IMR-90 (cell line): Measurements from ENCODE around the gene TMF1. TPM values are rescaled to one million over a fixed set of nuclear protein-coding genes. Genes with fewer than 3 reads are reported as not detected.

Experiments used
- ATAC-seq: fragments of 200-7000 bp; cut with Tn5 transposase; 2 replicates; pipeline ENCODE4 v1.9.1; 2020; ENCODE audit warnings: low read depth, mild to moderate bottlenecking, moderate library complexity
- BruUV-seq: library from RNA; stranded (reverse); fragments of 400-500 nt; replicated peaks from 2 replicates; lab custom pipeline; 2021; lab: Mats Ljungman, UMichigan
- CTCF ChIA-PET: fragments of 300-600 bp; formaldehyde crosslinking; extraction: SDS; loops from one replicate; lab custom pipeline; 2021; ENCODE audit warnings: antibody characterized with exemption; lab: Yijun Ruan, JAX
- POLR2A ChIA-PET: fragments of 300-600 bp; sonication (Branson Sonifier 250); formaldehyde crosslinking; loops from one replicate; lab custom pipeline; 2022; ENCODE audit warnings: antibody characterized with exemption; ENCODE audit not compliant: unreplicated experiment; lab: Charles Lee
- DNase-seq: peaks from one replicate; pipeline ENCODE4 v3.0.0; 2013
- H2AFZ ChIP-seq: replicated peaks from 2 replicates; pipeline ENCODE3; 2013; ENCODE audit warnings: low read length, mild to moderate bottlenecking; ENCODE audit not compliant: poor library complexity
- H2AK5ac ChIP-seq: 2 replicates; pipeline ENCODE4 v1.6.1; 2013; ENCODE audit warnings: low read depth, low read length, inconsistent platforms
- H2AK9ac ChIP-seq: replicated peaks from 2 replicates; pipeline ENCODE3; 2013; ENCODE audit warnings: mild to moderate bottlenecking, low read depth, low read length, moderate library complexity; ENCODE audit not compliant: poor library complexity
- H2BK120ac ChIP-seq: 2 replicates; pipeline ENCODE4 v1.6.1; 2013; ENCODE audit warnings: low read depth, low read length, inconsistent platforms
- H2BK15ac ChIP-seq: 3 replicates; pipeline ENCODE4 v1.6.1; 2013; ENCODE audit warnings: low read depth, low read length, inconsistent platforms
- H2BK20ac ChIP-seq: 2 replicates; pipeline ENCODE4 v1.6.1; 2013; ENCODE audit warnings: low read depth, mild to moderate bottlenecking, inconsistent platforms, low read length, moderate library complexity
- H2BK5ac ChIP-seq: 2 replicates; pipeline ENCODE4 v1.6.1; 2013; ENCODE audit warnings: mild to moderate bottlenecking, low read depth, low read length, inconsistent platforms; ENCODE audit not compliant: poor library complexity, severe bottlenecking
- H3K14ac ChIP-seq: replicated peaks from 2 replicates; pipeline ENCODE4 v1.6.1; 2013; ENCODE audit warnings: low read depth, low read length, inconsistent platforms
- H3K18ac ChIP-seq: 2 replicates; pipeline ENCODE4 v1.6.1; 2013; ENCODE audit warnings: low read depth, low read length, control low read depth
- H3K23ac ChIP-seq: 2 replicates; pipeline ENCODE4 v1.6.1; 2013; ENCODE audit warnings: low read depth, low read length, inconsistent platforms
- H3K27ac ChIP-seq: 2 replicates; pipeline ENCODE4 v1.5.1; 2013; ENCODE audit warnings: mild to moderate bottlenecking, control low read depth, low read length; ENCODE audit not compliant: insufficient read depth
- H3K27me3 ChIP-seq: 2 replicates; pipeline ENCODE4 v1.6.1; 2013; ENCODE audit warnings: low read length; ENCODE audit not compliant: control insufficient read depth, insufficient read depth
- H3K36me3 ChIP-seq: 2 replicates; pipeline ENCODE4 v1.6.1; 2013; ENCODE audit warnings: low read length, mixed read lengths; ENCODE audit not compliant: control insufficient read depth, insufficient read depth
- H3K4ac ChIP-seq: 2 replicates; pipeline ENCODE4 v1.6.1; 2013; ENCODE audit warnings: low read depth, low read length, inconsistent platforms
- H3K4me1 ChIP-seq: 2 replicates; pipeline ENCODE4 v1.6.1; 2013; ENCODE audit warnings: low read length, mixed read lengths; ENCODE audit not compliant: control insufficient read depth, insufficient read depth
- H3K4me2 ChIP-seq: 2 replicates; pipeline ENCODE4 v1.6.1; 2013; ENCODE audit warnings: low read depth, mild to moderate bottlenecking, control low read depth, low read length, moderate library complexity
- H3K4me3 ChIP-seq: 2 replicates; pipeline ENCODE4 v1.5.1; 2013; ENCODE audit warnings: low read depth, mild to moderate bottlenecking, control low read depth, low read length, moderate library complexity; ENCODE audit not compliant: insufficient read depth
- H3K56ac ChIP-seq: 2 replicates; pipeline ENCODE4 v1.6.1; 2013; ENCODE audit warnings: low read length, inconsistent platforms; ENCODE audit not compliant: insufficient read depth; ENCODE audit errors: extremely low read depth
- H3K79me1 ChIP-seq, 2 experiments: 2 replicates each; pipeline ENCODE4 v1.6.1; 2013; ENCODE audit warnings: low read length in 2 of 2, inconsistent platforms in 1 of 2, low read depth in 1 of 2
- H3K9ac ChIP-seq: 2 replicates; pipeline ENCODE4 v1.6.1; 2013; ENCODE audit warnings: low read depth, low read length, control low read depth
- H3K9me1 ChIP-seq: 2 replicates; pipeline ENCODE4 v1.6.1; 2013; ENCODE audit warnings: low read length, inconsistent platforms; ENCODE audit not compliant: insufficient read depth
- H3K9me3 ChIP-seq: 2 replicates; pipeline ENCODE4 v1.6.1; 2013; ENCODE audit warnings: low read length; ENCODE audit not compliant: control insufficient read depth, insufficient read depth
- H4K20me1 ChIP-seq: 2 replicates; pipeline ENCODE4 v1.6.1; 2013; ENCODE audit warnings: low read length, inconsistent platforms; ENCODE audit not compliant: insufficient read depth
- H4K5ac ChIP-seq: 2 replicates; pipeline ENCODE4 v1.6.1; 2013; ENCODE audit warnings: mild to moderate bottlenecking, low read depth, low read length, control low read depth
- H4K8ac ChIP-seq, 2 experiments: 2 replicates each; pipeline ENCODE4 v1.6.1; 2013; ENCODE audit warnings: low read depth in 2 of 2, low read length in 2 of 2, control low read depth in 1 of 2, inconsistent platforms in 1 of 2
- H4K91ac ChIP-seq: 2 replicates; pipeline ENCODE4 v1.6.1; 2013; ENCODE audit warnings: low read depth, low read length, inconsistent platforms; ENCODE audit not compliant: insufficient read depth
- BHLHE40 ChIP-seq: fragments of 150-350 bp; IDR thresholded peaks from 2 replicates; pipeline ENCODE4 v1.6.1; 2016; ENCODE audit warnings: mild to moderate bottlenecking, low read depth, low read length
- CEBPB ChIP-seq: IDR thresholded peaks from 2 replicates; pipeline ENCODE4 v1.6.1; 2012; ENCODE audit warnings: low read depth, low read length, improper control_type of control experiment
- CHD1 ChIP-seq: IDR thresholded peaks from 2 replicates; pipeline ENCODE4 v1.6.1; 2012; ENCODE audit warnings: low read depth, low read length, improper control_type of control experiment
- CTCF ChIP-seq: conservative IDR thresholded peaks from 2 replicates; pipeline ENCODE4 v1.5.1; 2012; ENCODE audit warnings: mild to moderate bottlenecking, low read depth, low read length, improper control_type of control experiment
- FOS ChIP-seq: fragments of 150-350 bp; IDR thresholded peaks from 2 replicates; pipeline ENCODE4 v1.6.1; 2016; ENCODE audit warnings: low read depth, low read length
- MAZ ChIP-seq: IDR thresholded peaks from 2 replicates; pipeline ENCODE4 v1.6.1; 2012; ENCODE audit warnings: low read depth, mild to moderate bottlenecking, low read length, improper control_type of control experiment, moderate library complexity, borderline replicate concordance
- NFE2L2 ChIP-seq: fragments of 150-350 bp; IDR thresholded peaks from 2 replicates; pipeline ENCODE4 v1.6.1; 2016; ENCODE audit warnings: low read depth, mild to moderate bottlenecking, low read length
- RFX5 ChIP-seq: IDR thresholded peaks from 2 replicates; pipeline ENCODE4 v1.8.0; 2012; ENCODE audit warnings: low read depth, mild to moderate bottlenecking, low read length, moderate library complexity
- SMC3 ChIP-seq: fragments of 150-350 bp; IDR thresholded peaks from 2 replicates; pipeline ENCODE4 v1.6.1; 2016; ENCODE audit warnings: low read depth, mild to moderate bottlenecking, antibody characterized with exemption, low read length, moderate library complexity
- USF2 ChIP-seq: fragments of 150-350 bp; IDR thresholded peaks from 2 replicates; pipeline ENCODE4 v1.6.1; 2017; ENCODE audit warnings: mild to moderate bottlenecking, antibody characterized with exemption, low read length, low read depth
- WGBS, 2 experiments: methylation state at CpG; one replicate each; pipeline versions ENCODE4 v1.1.5 to v1.1.7; 2013; ENCODE audit warnings: missing lambda C conversion rate in 2 of 2; ENCODE audit not compliant: insufficient read length in 1 of 2; ENCODE audit errors: extremely low coverage in 2 of 2; 5-methylcytosine and 5-hydroxymethylcytosine counted together
- dilution Hi-C: fragments of 300-500 bp; cut with HindIII; formaldehyde crosslinking; loops from one replicate; pipeline ENCODE4 v1.14.3; 2018; ENCODE audit warnings: low sequenced_read_pairs; ENCODE audit not compliant: unreplicated experiment
- in situ Hi-C: fragments of 300-500 bp; cut with MboI; formaldehyde crosslinking; loops from 3 replicates; pipeline ENCODE4 v1.14.3; 2019; ENCODE audit warnings: low sequenced_read_pairs, inconsistent platforms, mixed read lengths
- intact Hi-C: fragments of 100-400 bp; cut with micrococcal nuclease; formaldehyde crosslinking; loops from 2 replicates; pipeline ENCODE4 v1.10.0; 2022
- polyA plus RNA-seq, 3 experiments: library from polyadenylated mRNA; depleted of rRNA; stranded (reverse); fragments of >200 nt; gene quantifications; 2 replicates each; pipeline ENCODE4 v1.2.3, GENCODE V29; 2012; ENCODE audit warnings: low replicate concordance in 1 of 3
- total RNA-seq: library from RNA; depleted of rRNA; stranded (reverse); fragments of >200 nt; gene quantifications from 2 replicates; pipeline ENCODE4 v1.2.3, GENCODE V29; 2012

TMF1 gene
- total and polyA plus RNA-seq, 2 of the 4 experiments (the other 2 are of a cell fraction) = 12.4 to 39.1 TPM

- no peak overlapping the region for H4K91ac ChIP-seq
- no peaks in the 10 kb centered on the region for H3K4me1 ChIP-seq
- H3K4ac ChIP-seq = no peak overlapping the region
- intact Hi-C loops (loop anchor here (5.0 kb wide), 1 partner anchor 46 kb away; no protein-coding TSS in a partner anchor), dilution Hi-C loops (no loop called here), in situ Hi-C loops (no loop called here)
- H2BK20ac ChIP-seq = no peak overlapping the region
- no peak overlapping the region for H3K14ac ChIP-seq
- H2BK120ac ChIP-seq = no peak overlapping the region
- H3K4me3 ChIP-seq = no peak overlapping the region
- no peak overlapping the region for H4K5ac ChIP-seq
- H4K8ac ChIP-seq = no peak overlapping the region
- DNase-seq (no peak), ATAC-seq (no peak)
- H3K18ac ChIP-seq = no peak overlapping the region
- no peak overlapping the region for H2AK9ac ChIP-seq
- POLR2A ChIA-PET = no interaction called here
- H2BK15ac ChIP-seq = no peak overlapping the region
- H3K23ac ChIP-seq = no peak overlapping the region
- WGBS, 2 experiments = no CpG with 5 or more reads among the region's 1 CpG
- no peak overlapping the region for H2AFZ ChIP-seq
- H3K27ac ChIP-seq = no peak overlapping the region
- CTCF ChIA-PET = interaction anchor here (0.7 to 1.0 kb wide), 2 partner anchors 13 to 754 kb away, joined by 3 to 4 read pairs; no protein-coding TSS in a partner anchor
- no peaks in the 10 kb centered on the region; the same call in 1 of the 2 replicates for H4K20me1 ChIP-seq
- H3K79me1 ChIP-seq = peaks cover 6 to 10% of the 10 kb centered on the region in 2 experiments
- no TSS peak for BruUV-seq
- H3K9me1 ChIP-seq = no peaks in the 10 kb centered on the region
- H3K4me2 ChIP-seq = no peak overlapping the region
- no peaks in the 10 kb centered on the region for H3K27me3 ChIP-seq
- H3K36me3 ChIP-seq = peaks cover 32% of the 10 kb centered on the region
- no peaks in the 10 kb centered on the region for H3K9me3 ChIP-seq
- H3K56ac ChIP-seq = no peak overlapping the region
- H2BK5ac ChIP-seq = no peak overlapping the region
- no peak overlapping the region for H3K9ac ChIP-seq
- TF ChIP-seq RFX5 = no peak
- TF ChIP-seq CHD1 = no peak
- TF ChIP-seq BHLHE40 = no peak
- TF ChIP-seq CEBPB = no peak
- TF ChIP-seq NFE2L2 = no peak
- TF ChIP-seq SMC3 = no peak
- TF ChIP-seq FOS = no peak
- TF ChIP-seq USF2 = no peak
- TF ChIP-seq MAZ = no peak
- TF ChIP-seq CTCF = no peak
- no peak overlapping the region for H2AK5ac ChIP-seq
Measured at GRCh38 chr3:69031635-69032034, 20.5 kb downstream of the TMF1 start.
